Brain microvascular endothelial cell (primary cell): Measurements from ENCODE around the gene GRM8.
"Not testable (repeated sequence)": the region's sequence is repeated elsewhere in the genome, so short reads cannot be mapped to it uniquely, and the experiment has no call there.

Source experiments
- DNase-seq: peaks from one replicate; pipeline ENCODE4 v3.0.0-alpha.2; 2020
- H3K27ac ChIP-seq: fragments of 250-450 bp; sonication (Bioruptor Pico); 2 replicates; pipeline ENCODE4 v1.5.1; 2020; ENCODE audit warnings: mild to moderate bottlenecking, moderate library complexity
- H3K27me3 ChIP-seq: fragments of 250-450 bp; sonication (Bioruptor Pico); replicated peaks from 2 replicates; pipeline ENCODE4 v1.5.1; 2020; ENCODE audit warnings: mild to moderate bottlenecking
- H3K36me3 ChIP-seq: fragments of 250-450 bp; sonication (Bioruptor Pico); replicated peaks from 2 replicates; pipeline ENCODE4 v1.5.1; 2020; ENCODE audit warnings: mild to moderate bottlenecking
- H3K4me3 ChIP-seq: 2 replicates; pipeline ENCODE4 v1.5.1; 2011; ENCODE audit warnings: low read depth, mild to moderate bottlenecking, control low read depth, low read length, moderate library complexity
- in situ Hi-C: cut with HindIII; loops from 2 replicates; pipeline ENCODE4 v1.10.0; 2017; ENCODE audit warnings: low sequenced_read_pairs, low pct_ligation_motif_present
- TF ChIP-seq, protein P1 (sequence below): IDR thresholded peaks from 2 replicates; pipeline ENCODE4 v1.5.1; 2011; ENCODE audit warnings: low read depth, mild to moderate bottlenecking, moderate library complexity, low read length, control low read depth, inconsistent platforms; ENCODE audit errors: missing control alignments

Gene GRM8

DNA sequence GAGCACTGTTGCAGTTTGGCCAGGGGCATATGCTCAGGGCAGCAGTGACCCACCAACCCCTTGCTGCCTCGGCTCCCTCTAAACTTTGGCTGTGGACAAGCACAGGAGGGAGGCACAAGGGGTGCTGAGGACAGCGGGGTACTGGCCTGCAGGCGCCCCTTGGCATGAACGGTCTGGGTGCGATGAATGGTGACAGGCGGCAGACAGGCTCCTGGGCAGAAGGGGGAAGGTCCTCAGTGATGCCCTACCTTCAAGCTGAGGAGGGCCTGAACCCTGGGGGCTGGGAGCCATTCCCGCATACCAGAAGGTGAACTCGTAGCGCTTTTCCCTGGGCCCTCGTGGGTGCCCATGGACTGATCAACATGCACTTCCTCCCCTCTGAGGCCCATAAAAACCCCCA is 567.1 kb downstream of the GRM8 start:
- Histone ChIP-seq H3K27ac (no peak overlapping the region), H3K36me3 (no peaks in the 10 kb centered on the region), H3K27me3 (no peaks in the 10 kb centered on the region), H3K4me3 (no peak overlapping the region)
- no peak for DNase-seq
- in situ Hi-C loops = no loop called here
- TF ChIP-seq, protein P1, sequence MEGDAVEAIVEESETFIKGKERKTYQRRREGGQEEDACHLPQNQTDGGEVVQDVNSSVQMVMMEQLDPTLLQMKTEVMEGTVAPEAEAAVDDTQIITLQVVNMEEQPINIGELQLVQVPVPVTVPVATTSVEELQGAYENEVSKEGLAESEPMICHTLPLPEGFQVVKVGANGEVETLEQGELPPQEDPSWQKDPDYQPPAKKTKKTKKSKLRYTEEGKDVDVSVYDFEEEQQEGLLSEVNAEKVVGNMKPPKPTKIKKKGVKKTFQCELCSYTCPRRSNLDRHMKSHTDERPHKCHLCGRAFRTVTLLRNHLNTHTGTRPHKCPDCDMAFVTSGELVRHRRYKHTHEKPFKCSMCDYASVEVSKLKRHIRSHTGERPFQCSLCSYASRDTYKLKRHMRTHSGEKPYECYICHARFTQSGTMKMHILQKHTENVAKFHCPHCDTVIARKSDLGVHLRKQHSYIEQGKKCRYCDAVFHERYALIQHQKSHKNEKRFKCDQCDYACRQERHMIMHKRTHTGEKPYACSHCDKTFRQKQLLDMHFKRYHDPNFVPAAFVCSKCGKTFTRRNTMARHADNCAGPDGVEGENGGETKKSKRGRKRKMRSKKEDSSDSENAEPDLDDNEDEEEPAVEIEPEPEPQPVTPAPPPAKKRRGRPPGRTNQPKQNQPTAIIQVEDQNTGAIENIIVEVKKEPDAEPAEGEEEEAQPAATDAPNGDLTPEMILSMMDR = no peak

DNA sequence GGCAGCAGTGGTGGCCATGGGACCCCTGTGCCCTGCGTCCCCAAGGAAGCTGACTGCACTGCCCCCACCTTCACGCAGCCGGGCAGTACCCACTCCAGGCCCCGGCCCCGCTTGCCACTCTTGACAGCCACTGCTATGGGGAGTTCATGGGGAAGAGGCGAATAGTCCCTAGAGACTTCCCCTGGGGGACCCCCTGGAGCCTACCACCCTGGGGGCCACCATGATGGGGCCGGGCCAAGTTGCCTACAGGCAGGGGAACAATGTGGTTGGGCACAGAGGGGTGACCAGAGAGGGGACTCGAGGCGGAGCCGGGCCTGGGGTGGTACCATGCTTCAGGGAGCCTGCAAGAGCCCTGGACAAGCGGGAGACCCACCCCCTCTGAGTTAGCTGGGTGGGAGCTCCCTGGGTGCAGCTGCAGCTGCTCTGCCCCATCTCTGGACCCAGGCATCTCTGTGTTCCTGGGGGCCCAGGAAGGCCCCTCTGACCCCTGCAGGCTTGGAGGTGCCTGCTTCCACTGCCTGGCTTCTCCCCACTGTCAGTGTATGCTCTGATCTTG is 567.6 kb downstream of the GRM8 start:
- Histone ChIP-seq H3K27me3 (no peaks in the 10 kb centered on the region), H3K4me3 (no peak overlapping the region), H3K36me3 (no peaks in the 10 kb centered on the region), H3K27ac (no peak overlapping the region)
- DNase-seq = no peak
- TF ChIP-seq, protein P1 = no peak
- in situ Hi-C loops = no loop called here

DNA sequence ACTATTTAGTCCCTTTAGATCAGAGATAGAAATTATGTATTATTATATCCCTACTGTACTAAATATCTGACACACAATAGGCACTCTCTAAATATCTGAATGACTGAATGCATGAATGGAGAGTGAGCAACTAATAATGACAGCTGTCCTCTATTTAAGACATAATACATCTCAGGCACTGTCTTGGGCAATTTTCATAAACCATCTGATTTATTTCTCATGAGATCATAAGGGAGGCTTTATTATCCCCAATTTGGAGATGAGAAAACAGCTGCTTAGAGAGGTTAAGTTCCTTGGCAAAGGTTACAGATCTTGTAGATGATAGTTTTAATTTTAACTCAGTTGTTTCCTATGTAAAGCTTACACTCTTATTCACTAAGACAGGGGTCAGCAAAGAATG is 570.6 kb downstream of the GRM8 start:
- Histone ChIP-seq H3K4me3 (no peak overlapping the region), H3K36me3 (no peaks in the 10 kb centered on the region), H3K27me3 (no peaks in the 10 kb centered on the region), H3K27ac (no peak overlapping the region)
- no peak for DNase-seq
- TF ChIP-seq, protein P1 = no peak
- in situ Hi-C loops = no loop called here

DNA sequence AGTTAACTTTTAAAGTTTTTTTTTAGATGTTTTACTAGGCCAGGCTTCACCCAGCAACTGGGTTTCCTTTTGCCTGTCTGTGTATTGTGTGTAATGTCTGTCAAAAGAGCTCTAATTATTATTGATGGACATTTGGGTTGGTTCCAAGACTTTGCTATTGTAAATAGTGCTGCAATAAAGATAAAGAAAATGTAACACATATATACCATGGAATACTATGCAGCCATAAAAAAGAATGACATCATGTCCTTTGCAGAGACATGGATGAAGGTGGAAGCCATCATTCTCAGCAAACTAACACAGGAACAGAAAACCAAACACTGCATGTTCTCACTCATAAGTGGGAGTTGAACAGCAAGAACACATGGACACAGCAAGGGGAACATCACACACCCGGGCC is 584.0 kb downstream of the GRM8 start:
- H3K27me3 ChIP-seq, DNase-seq, H3K27ac ChIP-seq, H3K4me3 ChIP-seq, in situ Hi-C loops, H3K36me3 ChIP-seq: not testable (repeated sequence)

DNA sequence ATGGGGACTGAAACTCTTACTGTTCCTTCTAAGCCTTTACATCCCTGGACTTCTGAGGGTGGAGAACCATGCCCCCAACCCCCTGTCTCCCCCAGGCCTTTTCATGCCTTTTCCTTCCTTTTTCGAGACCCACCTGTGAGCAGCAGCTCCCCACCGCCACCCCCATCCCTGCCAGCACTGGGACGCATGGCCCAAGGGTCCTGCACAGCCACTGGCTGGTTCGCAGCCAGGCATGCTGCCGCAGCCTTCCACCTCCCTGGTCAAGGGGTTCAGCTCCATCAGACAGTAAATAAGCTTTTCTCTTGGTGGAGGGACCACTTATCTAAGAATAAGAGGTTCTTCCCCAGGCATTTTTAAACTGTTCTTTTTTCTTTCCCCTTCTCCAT is 584.4 kb downstream of the GRM8 start:
- no peaks in the 10 kb centered on the region for H3K27me3 ChIP-seq
- DNase-seq = no peak
- TF ChIP-seq, protein P1 = no peak
- H3K4me3 ChIP-seq = no peak overlapping the region
- H3K27ac ChIP-seq = no peak overlapping the region
- in situ Hi-C loops = no loop called here
- H3K36me3 ChIP-seq = no peaks in the 10 kb centered on the region

DNA sequence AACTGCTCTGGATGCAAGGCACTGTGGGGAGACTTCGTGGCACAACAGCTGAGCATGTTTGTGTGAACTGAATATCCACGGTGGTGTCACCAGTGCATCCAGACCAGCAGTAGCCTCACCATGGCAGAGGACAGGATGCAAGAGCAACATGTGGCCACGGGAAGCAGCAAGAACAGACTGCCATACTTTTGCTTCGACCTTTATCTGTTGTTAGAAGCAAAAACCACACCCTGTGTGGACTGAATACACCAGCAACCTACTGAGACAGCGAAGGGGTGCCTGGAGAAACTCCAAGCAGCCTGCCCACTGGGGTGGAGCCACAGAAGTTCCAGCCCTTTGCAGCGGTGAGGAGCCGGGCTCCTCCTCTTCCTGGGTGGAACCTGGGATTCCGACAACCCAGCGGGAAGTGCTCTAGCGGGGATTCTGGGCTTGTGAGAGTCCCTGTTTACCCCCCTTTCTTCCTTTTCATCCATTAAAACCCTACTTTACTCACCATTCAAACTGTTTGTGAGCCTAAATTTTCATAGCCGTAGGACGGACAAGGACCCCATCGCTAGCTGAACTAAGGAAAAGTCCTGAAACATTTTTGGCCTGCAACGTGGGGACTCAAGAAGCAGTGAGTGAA is 584.9 kb downstream of the GRM8 start:
- no peak for DNase-seq
- Histone ChIP-seq H3K27ac (no peak overlapping the region), H3K36me3 (no peaks in the 10 kb centered on the region), H3K4me3 (no peak overlapping the region), H3K27me3 (no peaks in the 10 kb centered on the region)
- in situ Hi-C loops = no loop called here
- TF ChIP-seq, protein P1 = no peak
